NCI-H510A treated with DMSO at 0.1 percent for 48 hours (cell line): ENCODE results near the gene RNF212B.
"Not testable (repeated sequence)": the region's sequence is repeated elsewhere in the genome, so short reads cannot be mapped to it uniquely, and the experiment has no call there.

Experiments
- DNase-seq: peaks from one replicate; lab custom pipeline; 2025; lab: John Stamatoyannopoulos, UW

RNF212B gene, protein sequence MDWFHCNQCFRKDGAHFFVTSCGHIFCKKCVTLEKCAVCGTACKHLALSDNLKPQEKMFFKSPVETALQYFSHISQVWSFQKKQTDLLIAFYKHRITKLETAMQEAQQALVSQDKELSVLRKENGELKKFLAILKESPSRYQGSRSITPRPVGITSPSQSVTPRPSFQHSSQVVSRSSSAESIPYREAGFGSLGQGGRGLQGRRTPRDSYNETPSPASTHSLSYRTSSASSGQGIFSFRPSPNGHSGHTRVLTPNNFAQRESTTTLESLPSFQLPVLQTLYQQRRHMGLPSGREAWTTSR

DNA sequence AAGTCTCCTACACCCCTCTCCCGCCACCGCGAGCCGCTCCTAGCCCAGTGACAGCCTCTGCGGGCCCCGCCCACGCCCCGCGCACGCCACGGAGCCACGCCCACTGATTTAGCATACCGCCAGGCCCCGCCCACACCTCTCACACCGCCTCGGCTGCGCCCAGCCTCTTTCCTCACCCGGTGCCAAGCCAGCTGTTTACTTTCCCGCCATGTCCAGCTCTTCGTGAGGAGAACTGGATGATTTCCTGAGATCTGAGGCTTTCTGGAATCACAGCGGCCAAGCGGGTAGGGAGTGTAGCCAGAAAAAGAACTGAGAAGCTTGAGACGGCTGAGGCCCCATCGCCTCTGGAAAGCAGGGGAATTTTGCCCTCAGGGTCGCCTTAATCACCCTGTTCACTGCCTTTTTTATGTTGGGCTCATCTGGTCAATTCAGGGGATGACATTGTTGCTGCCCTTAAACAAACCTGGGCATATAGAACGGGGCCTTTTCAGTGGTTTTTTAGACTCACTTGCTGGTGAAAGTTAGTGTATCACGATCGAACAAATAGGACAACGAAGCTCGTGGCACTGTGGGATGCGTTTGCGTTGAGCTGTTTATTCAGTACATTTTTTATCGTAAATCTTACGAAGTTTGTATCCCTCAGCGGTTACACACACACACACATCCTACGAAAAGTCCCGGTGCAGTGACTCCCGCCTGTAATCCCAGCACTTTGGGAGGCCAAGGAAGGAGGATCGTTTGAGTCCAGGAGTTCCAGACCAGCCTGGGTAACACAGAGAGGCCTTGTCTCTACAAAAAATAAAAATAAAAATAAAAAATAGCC, at the start of gene RNF212B:
Gene RNF212B, plus strand, starts transcription at position 165 of the 823 bp plus-strand sequence. CDS start 2,410 bp downstream, outside the sequence.
- DNase-seq = peak; percentile 23

DNA sequence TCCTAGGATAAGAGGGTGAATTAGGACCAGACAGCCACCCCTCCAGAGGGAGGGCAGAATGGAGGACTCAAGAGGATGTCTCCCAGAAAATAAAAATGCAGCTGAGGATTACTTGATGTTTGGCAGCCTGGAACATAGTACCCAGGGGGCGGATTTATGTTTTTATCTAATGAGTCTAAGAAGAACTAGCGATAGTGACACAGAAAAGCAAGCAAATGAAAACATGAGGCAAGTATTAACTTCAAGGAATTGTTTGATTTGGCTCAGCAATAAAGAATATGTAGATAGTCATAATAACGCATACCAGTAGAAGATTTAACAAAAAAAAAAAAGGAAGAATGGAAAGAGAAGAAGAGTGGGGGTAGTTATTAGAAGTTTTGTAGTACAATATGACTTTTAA, 44.3 kb upstream of the RNF212B start:
- no peak for DNase-seq

DNA sequence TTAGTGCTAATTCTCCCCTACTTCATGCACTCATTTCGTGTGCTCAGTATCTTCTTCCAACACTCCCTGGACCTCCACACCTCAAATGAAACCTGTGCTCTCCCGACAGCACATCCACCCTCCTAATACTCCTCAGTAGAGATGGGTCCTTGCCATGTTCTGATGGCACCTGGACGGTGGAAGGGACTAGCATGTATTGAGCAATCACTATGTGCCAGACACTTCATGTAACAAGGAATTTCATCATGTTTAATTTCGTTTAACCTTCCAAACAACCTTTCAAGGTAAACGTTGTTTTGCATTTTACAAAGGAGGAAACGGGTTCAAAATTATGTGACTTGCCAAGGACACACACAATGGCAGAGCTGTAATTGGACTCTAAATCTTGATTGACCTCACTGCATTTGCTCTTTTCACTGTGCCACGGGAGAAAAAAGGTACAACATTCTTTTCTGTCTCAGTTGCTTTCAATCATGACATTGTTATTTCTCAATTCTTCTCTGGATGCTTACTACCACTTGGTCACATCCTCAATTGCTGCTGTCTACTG, 42.1 kb upstream of the RNF212B start:
- no peak for DNase-seq

DNA sequence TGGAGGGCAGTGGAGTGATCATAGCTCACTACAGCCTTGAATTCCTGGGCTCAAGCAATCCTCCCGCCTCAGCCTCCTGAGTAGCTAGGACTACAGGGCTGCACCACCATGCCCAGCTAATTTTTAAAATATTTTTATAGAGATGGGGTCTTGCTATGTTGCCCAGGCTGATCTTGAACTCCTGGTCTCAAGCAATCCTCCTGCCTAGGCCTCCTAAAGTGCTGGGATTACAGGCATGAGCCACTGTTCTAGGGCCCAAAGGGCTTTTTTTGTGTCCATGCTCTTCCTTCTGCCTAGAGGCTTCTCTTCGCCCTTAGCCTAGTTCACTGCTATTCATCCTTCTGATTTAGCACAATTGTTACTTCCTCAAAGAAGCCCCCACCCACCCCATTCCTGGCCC, 41.2 kb upstream of the RNF212B start:
- not testable (repeated sequence) for DNase-seq

DNA sequence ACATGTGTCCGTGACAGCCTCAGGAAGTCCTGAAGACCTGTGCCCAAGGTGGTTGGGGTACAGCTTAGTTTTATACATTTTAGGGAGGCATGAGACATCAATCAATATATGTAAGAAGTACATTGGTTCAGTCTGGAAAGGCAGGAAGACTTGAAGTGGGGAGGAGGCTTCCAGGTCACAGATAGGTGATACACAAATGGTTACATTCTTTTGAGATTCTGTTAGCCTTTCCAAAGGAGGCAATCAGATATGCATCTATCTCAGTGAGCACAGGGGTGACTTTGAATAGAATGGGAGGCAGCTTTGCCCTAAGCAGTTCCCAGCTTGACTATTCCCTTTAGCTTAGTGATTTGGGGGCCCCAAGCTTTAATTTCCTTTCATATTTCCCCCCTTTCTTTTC, 38.6 kb upstream of the RNF212B start:
- not testable (repeated sequence) for DNase-seq

DNA sequence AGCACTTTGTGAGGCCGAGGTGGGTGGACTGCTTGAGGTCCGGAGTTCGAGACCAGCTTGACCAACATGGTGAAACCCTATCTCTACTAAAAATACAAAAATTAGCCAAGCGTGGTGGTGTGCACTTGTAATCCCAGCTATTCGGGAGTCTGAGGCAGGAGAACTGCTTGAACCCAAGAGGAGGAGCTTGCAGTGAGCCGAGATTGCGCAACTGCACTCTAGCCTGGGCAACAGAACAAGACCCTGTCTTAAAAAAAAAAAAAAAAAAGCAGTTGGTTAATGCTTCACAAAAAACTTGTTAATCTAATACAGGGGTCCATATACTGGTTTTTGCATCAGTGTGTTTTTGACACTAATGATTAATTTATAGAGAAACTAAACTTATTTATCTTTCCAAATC, 35.7 kb upstream of the RNF212B start:
- DNase-seq = no peak

DNA sequence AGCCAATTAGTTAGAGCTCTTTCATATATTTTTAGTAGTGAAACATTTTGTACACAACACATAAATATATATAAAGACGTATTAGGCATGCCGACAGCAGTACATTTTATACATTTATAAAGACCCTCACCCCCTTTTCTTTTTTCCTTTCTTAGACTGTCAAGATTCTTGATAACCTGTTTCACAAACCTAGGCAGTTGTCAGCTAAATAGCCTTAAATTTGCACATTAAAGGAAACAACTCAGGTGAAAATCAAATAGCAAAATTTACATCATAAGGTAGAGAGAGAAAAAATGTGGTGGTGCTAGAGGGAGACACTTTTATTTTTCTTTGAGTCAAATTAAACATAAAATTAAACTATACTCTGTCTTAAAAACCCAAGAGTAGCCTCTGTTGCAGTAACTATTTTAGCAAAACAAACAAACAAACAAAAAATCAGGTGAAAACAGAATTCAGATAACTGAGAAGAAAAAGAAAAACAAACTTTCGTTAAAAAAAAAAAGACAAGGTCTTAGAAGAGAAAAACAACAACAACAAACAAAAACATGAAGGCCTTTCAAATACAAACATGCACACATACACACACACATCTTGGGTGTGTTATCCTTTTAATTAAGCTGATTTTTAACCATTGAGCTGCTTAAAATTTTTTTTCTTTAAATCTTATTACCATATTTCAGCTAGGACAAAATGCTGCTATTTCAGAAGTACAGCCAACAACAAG, 31.2 kb upstream of the RNF212B start:
- no peak for DNase-seq

DNA sequence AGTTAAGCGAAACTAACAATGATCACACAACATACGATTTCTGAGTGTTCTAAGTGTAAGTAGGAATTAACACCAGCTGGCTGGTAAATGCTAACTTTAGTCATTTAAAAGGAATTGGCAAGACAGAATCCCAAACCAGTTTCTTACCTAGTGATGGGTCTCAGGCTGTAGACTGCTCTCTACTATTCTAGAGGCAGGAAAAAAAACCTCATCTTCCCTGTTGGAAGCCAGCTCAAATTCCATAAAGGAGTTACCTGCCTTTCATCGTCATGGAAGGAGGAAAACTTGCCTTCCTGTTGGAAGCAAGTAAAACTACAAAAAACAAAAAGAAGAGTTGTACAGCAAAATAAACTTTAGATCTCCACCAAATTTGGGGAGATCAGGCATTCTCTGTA, 30.6 kb upstream of the RNF212B start:
- DNase-seq = no peak

DNA sequence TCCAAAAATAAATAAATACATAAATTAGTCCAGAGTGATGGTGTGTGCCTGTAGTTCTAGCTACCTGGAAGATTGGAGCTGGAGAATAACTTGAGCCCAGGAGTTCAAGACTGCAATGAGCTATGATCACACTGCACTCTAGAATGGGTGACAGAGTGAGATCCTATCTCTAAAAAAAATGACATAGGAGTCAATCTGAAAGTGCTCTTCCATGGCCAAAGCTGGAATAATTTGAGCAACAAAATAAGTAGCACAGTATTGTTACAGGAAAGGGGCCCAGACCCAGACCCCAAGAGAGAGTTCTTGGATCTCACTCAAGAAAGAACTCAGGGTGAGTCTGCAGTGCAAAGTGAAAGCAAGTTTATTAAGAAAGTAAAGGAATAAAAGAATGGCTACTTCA, 29.4 kb upstream of the RNF212B start:
- no peak for DNase-seq

DNA sequence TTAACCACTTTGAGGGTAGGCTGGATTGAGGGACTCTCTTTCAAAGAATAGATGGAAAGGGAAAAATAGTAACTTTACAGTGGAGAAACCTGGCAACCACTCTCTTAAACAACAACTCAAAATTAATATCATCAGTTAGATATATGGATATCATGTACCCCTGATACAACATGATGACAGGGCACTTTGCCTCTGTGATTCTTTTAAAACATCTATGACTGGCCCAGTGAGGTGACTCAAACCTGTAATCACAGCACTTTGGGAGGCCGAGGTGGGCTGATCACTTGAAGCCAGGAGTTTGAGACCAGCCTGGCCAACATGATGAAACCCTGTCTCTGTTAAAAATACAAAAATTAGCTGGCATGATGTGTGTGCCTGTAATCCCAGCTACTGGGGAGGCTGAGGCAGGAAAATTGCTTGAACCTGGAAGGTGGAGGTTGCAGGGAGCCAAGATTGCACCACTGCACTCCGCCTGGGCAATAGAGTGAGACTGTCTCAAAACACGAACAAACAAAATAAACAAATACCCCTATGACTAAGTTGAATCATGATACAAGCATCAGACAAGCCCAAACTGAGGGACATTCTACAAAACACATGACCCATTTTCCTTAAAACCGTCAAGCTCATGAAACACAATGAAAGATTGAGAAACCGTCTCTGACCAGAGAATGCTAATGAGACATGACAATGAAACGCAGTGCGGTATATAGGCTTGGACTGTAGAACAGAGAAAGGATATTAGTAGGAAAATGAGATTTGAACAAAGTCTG, 27.9 kb upstream of the RNF212B start:
- DNase-seq = no peak

DNA sequence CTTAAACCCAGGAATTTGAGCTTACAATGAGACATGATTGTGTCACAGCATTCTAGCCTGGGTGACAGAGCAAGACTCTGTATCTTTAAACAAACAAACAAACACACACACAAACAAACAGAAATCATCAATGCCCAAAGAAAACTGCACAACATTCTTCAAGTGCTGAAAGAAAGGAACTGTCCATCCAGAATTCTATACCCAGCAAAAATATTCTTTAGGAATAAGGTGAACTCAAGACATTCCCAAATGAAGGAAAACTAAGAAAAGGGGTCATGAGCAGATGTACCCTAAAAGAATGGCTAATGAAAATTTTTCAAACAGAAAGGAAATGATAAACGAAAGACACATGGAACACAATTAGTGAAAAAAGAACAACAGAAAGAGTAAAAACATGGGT, 22.3 kb upstream of the RNF212B start:
- no peak for DNase-seq

DNA sequence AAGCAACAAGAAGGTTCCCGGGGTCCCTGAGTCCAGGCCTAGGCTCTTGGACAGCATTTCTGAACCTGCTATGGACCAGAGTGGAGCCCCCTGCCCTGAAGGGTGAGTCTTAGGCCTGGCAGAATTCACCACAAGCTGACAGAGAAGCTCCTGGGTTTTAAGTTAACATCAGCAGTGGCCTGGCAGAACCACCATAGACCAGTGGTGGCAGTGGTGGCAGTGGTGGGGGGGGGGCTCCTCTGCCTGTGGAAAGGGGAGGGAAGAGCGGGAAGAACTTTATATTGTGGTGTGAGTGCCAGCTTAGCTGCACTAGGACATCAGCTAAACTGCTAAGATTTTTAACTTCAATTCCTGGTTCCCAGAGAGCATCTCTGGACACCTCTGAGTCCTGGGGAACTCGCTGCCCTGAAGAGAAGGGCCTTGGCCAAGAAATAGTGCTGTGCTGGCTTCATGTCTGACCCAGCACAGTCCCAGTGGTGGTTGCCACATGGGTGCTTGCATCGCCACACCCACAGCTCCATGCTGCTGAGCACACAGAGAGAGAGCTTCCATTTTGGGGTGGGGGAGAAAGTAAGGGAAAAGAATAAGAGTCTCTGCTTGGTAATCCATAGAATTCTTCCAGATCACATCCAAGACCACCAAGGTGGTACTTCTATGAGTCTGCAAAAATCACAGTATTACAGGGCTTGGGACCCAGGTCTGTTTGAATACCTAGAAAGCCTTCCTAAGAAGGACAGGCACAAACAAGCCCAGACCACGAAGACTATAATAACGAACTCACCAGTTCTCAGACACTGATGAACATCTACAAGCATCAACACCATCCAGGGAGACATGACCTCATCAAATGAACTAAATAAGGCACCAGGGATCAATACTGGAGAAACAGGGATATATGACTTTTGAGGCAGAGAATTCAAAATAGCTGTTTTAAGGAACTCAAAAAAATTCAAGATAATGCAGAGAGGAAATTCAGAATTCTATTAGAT, 20.4 kb upstream of the RNF212B start:
- DNase-seq = no peak

DNA sequence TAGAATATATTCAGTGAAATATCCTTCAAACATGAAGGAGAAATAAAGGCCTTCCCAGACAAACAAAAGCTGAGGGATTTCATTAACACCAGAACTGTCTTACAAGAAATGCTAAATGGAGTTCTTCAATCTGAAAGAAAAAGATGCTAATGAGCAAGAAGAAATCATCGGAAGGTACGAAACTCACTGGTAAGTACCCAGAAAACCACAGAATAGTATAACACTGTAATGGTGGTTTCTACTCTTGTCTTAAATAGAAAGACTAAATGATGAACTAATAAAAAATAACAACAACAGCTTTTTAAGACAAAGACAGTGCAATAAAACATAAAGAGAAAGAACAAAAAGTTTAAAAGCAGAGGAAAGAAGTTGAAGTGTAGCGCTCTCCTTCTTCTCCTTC, 18.7 kb upstream of the RNF212B start:
- DNase-seq = no peak

DNA sequence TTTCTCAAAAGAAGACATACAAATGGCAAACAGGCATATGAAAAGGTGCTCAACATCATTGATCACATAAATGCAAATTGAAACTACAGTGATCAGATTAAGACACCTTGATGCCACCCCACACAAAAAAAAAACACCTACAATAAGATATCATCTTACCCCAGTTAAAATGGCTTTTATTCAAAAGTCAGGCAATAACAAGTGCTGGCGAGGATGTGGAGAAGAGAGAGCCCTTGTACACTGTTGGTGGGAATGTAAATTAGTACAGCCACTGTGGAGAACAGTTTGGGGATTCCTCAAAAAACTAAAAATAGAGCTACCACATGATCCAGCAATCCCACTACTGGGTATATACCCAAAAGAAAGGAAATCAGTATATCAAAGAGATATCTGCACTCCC, 12.8 kb upstream of the RNF212B start:
- not testable (repeated sequence) for DNase-seq

DNA sequence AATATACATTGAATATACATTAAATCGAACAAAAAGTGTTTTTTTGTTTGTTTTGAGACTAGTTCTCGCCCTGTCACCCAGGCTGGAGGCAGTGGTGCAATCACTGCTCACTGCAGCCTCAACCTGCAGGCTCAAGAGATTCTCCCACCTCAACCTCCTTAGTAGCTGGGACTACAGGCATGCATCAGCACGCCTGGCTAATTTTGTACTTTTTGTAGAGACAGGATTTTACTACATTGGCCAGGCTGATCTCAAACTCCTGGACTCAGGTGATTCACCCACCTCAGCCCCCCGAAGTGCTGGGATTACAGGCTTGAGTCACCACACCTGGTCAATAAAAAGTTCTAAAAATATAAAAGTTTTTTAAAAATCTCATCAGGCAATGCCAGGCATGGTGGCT, 10.2 kb upstream of the RNF212B start:
- no peak for DNase-seq

DNA sequence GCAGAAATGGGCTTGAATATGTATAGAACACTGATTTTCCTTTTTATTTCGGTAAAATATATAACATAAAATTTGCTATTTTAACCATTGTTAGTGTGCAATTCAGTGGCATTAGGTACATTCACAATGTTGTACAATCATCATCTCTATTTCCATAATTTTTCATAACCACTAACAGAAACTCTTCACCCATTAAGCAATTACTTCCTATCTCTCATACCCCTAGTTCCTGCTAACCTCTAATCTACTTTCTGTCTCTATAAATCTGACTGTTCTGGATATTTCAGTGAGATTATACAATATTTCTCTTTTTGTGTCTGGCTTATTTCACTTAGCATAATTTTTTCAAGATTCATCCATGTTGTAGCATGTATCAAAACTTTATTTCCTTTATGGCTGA, 8.9 kb upstream of the RNF212B start:
- DNase-seq = no peak

DNA sequence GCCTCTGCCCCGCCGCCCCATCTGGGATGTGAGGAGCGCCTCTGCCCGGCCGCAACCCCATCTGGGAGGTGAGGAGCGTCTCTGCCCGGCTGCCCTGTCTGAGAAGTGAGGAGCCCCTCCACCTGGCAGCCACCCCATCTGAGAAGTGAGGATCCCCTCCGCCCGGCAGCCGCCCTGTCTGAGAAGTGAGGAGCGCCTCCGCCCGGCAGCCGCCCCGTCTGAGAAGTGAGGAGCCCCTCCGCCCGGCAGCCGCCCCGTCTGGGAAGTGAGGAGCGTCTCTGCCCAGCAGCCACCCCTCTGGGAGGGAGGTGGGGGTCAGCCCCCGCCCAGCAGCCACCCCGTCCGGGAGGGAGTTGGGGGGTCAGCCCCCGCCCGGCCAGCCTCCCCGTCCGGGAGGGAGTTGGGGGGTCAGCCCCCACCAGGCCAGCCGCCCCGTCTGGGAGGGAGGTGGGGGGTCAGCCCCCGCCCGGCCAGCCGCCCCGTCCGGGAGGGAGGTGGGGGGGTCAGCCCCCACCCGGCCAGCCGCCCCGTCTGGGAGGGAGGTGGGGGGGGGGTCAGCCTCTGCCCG, 5.4 kb upstream of the RNF212B start:
- DNase-seq = not testable (repeated sequence)

DNA sequence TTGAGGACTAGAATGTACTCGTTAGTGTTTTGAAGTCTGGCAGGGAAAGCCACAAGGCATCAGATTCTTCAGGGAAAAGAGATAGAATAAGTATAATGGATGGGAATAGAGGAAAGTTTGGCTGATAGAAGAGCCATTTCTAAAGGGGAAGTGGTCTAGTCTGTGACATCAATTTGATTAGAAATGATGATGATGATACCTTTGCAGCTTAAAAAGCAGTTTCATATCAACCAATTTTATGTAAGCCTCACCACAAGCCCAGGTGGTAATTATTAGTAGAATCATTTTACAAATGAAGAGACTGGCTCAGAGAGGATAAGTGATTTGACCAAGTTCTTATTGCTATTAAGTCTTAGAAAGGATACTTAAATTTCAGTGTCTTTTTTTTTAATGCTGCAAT, 2.9 kb downstream of the RNF212B start:
- DNase-seq = no peak

DNA sequence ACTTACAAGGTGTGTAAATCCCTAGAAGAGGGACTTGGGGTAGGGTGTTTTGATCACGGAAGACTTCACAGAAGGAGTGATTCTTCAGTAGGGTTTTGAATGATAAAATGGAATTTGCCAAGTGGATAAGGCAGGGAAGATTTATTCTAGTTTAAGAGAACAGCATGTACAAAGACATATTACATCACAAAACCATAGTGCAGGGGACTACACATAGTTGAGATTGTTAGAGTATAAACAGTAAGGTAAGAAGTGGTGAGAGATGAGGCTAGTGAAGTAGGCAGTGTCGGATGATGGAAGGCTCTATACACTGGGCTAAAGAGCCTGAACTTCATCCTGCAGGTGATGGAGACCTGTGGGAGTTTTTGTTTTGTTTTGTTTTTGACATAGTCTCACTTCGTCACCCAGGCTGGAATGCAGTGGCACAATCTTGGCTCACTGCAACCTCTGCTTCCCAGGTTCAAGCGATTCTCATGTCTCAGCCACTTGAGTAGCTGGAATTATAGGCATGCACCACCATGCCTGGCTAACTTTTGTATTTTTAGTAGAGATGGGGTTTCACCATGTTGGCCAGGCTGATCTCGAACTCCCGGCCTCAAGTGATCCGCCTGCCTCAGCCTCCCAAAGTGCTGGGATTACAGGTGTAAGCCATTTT, 3.5 kb downstream of the RNF212B start:
- DNase-seq = not testable (repeated sequence)

DNA sequence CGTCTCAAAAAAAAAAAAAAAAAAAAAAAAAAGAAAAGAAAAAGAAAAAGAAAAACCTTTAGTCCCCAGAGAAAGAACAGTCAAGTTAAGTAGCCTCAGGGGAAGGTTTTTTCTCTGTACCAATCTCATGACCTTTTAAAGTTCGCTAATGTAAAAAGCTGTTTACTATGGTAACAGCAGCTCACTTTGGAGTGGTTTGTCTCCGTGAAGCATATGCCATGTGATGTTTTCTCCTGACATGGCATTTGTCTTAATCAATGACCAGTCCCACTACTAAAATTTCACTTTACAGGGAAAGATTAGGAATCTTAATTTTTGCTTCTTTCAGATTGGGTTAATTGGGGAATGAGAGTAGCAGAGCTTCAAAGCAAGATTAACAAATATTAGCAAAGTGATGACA, 4.3 kb downstream of the RNF212B start:
- DNase-seq = no peak
